HEK293T (cell line): ENCODE data around the gene GLI1.
A peak's percentile ranks its signal among the peaks of the same experiment; 100 is the strongest.

ENCODE experiments used
- CTCF ChIA-PET: fragments of 350-600 bp; formaldehyde crosslinking; extraction: SDS; loops from one replicate; lab custom pipeline; 2021; ENCODE audit warnings: antibody characterized with exemption, inconsistent platforms; lab: Yijun Ruan, JAX
- POLR2A ChIA-PET: fragments of 350-600 bp; formaldehyde crosslinking; extraction: SDS; loops from one replicate; lab custom pipeline; 2020; ENCODE audit warnings: antibody characterized with exemption, inconsistent platforms; lab: Yijun Ruan, JAX
- DNase-seq: peaks from one replicate; pipeline ENCODE4 v3.0.0; 2012; ENCODE audit warnings: mixed read lengths; ENCODE audit errors: extremely low spot score
- ARNT ChIP-seq: fragments of 450-650 bp; IDR thresholded peaks from 2 replicates; pipeline ENCODE4 v1.6.1; 2017; ENCODE audit warnings: mild to moderate bottlenecking
- BHLHE40 ChIP-seq: fragments of 450-650 bp; IDR thresholded peaks from 2 replicates; pipeline ENCODE4 v1.6.1; 2016; ENCODE audit warnings: mild to moderate bottlenecking, moderate library complexity, borderline replicate concordance
- CTBP1 ChIP-seq: fragments of 450-650 bp; IDR thresholded peaks from 2 replicates; pipeline ENCODE4 v1.6.1; 2016; ENCODE audit warnings: borderline replicate concordance
- ELF4 ChIP-seq: fragments of 450-650 bp; IDR thresholded peaks from 2 replicates; pipeline ENCODE4 v1.6.1; 2017; ENCODE audit warnings: antibody characterized with exemption
- FOXA1 ChIP-seq: fragments of 450-650 bp; IDR thresholded peaks from 2 replicates; pipeline ENCODE4 v1.6.1; 2016; ENCODE audit warnings: mild to moderate bottlenecking
- FOXK2 ChIP-seq: fragments of 450-650 bp; IDR thresholded peaks from 2 replicates; pipeline ENCODE4 v1.6.1; 2016; ENCODE audit warnings: mild to moderate bottlenecking
- FOXM1 ChIP-seq: fragments of 450-650 bp; IDR thresholded peaks from 2 replicates; pipeline ENCODE4 v1.6.1; 2017; ENCODE audit warnings: mild to moderate bottlenecking, borderline replicate concordance
- HDGF ChIP-seq: fragments of 450-650 bp; IDR thresholded peaks from 2 replicates; pipeline ENCODE4 v1.6.1; 2017; ENCODE audit warnings: antibody characterized with exemption, borderline replicate concordance
- L3MBTL2 ChIP-seq: fragments of 450-650 bp; conservative IDR thresholded peaks from 2 replicates; pipeline ENCODE4 v1.6.1; 2016; ENCODE audit warnings: mild to moderate bottlenecking
- LEF1 ChIP-seq: fragments of 450-650 bp; IDR thresholded peaks from 2 replicates; pipeline ENCODE4 v1.6.1; 2017; ENCODE audit warnings: mild to moderate bottlenecking, borderline replicate concordance
- NFRKB ChIP-seq: fragments of 450-650 bp; IDR thresholded peaks from 2 replicates; pipeline ENCODE4 v1.6.1; 2016; ENCODE audit warnings: mild to moderate bottlenecking, moderate library complexity
- PKNOX1 ChIP-seq: fragments of 450-650 bp; IDR thresholded peaks from 2 replicates; pipeline ENCODE4 v1.6.1; 2016
- SP1 ChIP-seq: fragments of 450-650 bp; IDR thresholded peaks from 2 replicates; pipeline ENCODE4 v1.6.1; 2017
- SUZ12 ChIP-seq: fragments of 450-650 bp; IDR thresholded peaks from 2 replicates; pipeline ENCODE4 v1.6.1; 2016; ENCODE audit warnings: mild to moderate bottlenecking
- TARDBP ChIP-seq: fragments of 450-650 bp; IDR thresholded peaks from 2 replicates; pipeline ENCODE4 v1.6.1; 2016
- ZNF384 ChIP-seq: fragments of 450-650 bp; IDR thresholded peaks from 2 replicates; pipeline ENCODE4 v1.6.1; 2016

GLI1 gene

GRCh38 chr12:57483466-57483865 lies 23.9 kb downstream of the GLI1 start:
- DNase-seq, result no peak
- ChIA-PET POLR2A (no interaction called here), CTCF (no interaction called here)
- TF ChIP-seq FOXK2 (no peak), L3MBTL2 (no peak), SP1 (no peak), NFRKB (no peak), FOXA1 (no peak), HDGF (no peak), ZNF384 (no peak)

GRCh38 chr12:57485695-57486094 lies 26.1 kb downstream of the GLI1 start:
- TF ChIP-seq FOXM1, result no peak
- no peak for TF ChIP-seq NFRKB
- TF ChIP-seq BHLHE40, result no peak
- TF ChIP-seq TARDBP, result no peak
- TF ChIP-seq HDGF, result no peak
- no peak for TF ChIP-seq ARNT
- no peak for TF ChIP-seq CTBP1
- TF ChIP-seq FOXK2, result no peak
- no peak for TF ChIP-seq LEF1
- no peak for TF ChIP-seq ELF4
- TF ChIP-seq FOXA1, result no peak
- TF ChIP-seq SP1, result no peak
- TF ChIP-seq PKNOX1, result no peak
- no peak for TF ChIP-seq ZNF384
- no peak for TF ChIP-seq SUZ12
- no peak for TF ChIP-seq L3MBTL2
- POLR2A ChIA-PET, result interaction anchor here (0.9 to 2.3 kb wide), 3 partner anchors 9 to 34 kb away, joined by 4 to 7 read pairs (median 7); partner anchors contain the start of gene DDIT3
- DNase-seq, result no peak
- CTCF ChIA-PET, result interaction anchor here (0.7 kb wide), 1 partner anchor 27 kb away, joined by 3 read pairs; the partner anchor contains the start of gene GLI1

- no peak for DNase-seq
- ChIA-PET CTCF (interaction anchor here (1.4 kb wide), 1 partner anchor 28 kb away, joined by 3 read pairs; no protein-coding TSS in a partner anchor), POLR2A (interaction anchor here (0.9 to 4.2 kb wide), 5 partner anchors 10 to 37 kb away, joined by 3 to 18 read pairs (median 5); partner anchors contain the start of genes DDIT3 and INHBE)
- no peak for TF ChIP-seq PKNOX1
- TF ChIP-seq L3MBTL2, result no peak
- no peak for TF ChIP-seq HDGF
- no peak for TF ChIP-seq SP1
- TF ChIP-seq ARNT, result no peak
- TF ChIP-seq ELF4, result no peak
- TF ChIP-seq LEF1, result no peak
- TF ChIP-seq NFRKB, result no peak
- TF ChIP-seq FOXK2, result no peak
- TF ChIP-seq CTBP1, result no peak
- no peak for TF ChIP-seq SUZ12
- TF ChIP-seq TARDBP, result no peak
- no peak for TF ChIP-seq BHLHE40
- no peak for TF ChIP-seq FOXM1
- no peak for TF ChIP-seq FOXA1
- no peak for TF ChIP-seq ZNF384
These were observed 27.5 kb downstream of the GLI1 start for GRCh38 chr12:57487055-57487596.

- POLR2A ChIA-PET, result interaction anchor here (0.9 to 4.2 kb wide), 5 partner anchors 11 to 36 kb away, joined by 3 to 18 read pairs (median 5); partner anchors contain the start of genes DDIT3 and INHBE
- peak; percentile 87 for TF ChIP-seq L3MBTL2
- TF ChIP-seq SUZ12, result no peak
- TF ChIP-seq FOXM1, result no peak
- TF ChIP-seq ZNF384, result peak; percentile 99
- TF ChIP-seq ELF4, result peak; percentile 51
- TF ChIP-seq PKNOX1, result peak; percentile 34; the same call in 1 of the 2 replicates
- no peak for TF ChIP-seq FOXA1
- peak; percentile 88 for DNase-seq
- CTCF ChIA-PET, result interaction anchor here (1.4 kb wide), 1 partner anchor 29 kb away, joined by 3 read pairs; no protein-coding TSS in a partner anchor
These were observed 28.2 kb downstream of the GLI1 start, which contains the start of gene MARS1 for GRCh38 chr12:57487597-57488401. Gene MARS1 (plus strand): TSS chr12:57488068. CDS start chr12:57488091, 23 bp downstream.

- ChIA-PET CTCF (interaction anchor here (0.8 kb wide), 1 partner anchor 16 kb away, joined by 3 read pairs; no protein-coding TSS in a partner anchor), POLR2A (interaction anchor here (4.2 kb wide), 1 partner anchor 31 kb away, joined by 18 read pairs; the partner anchor contains the start of gene DDIT3)
- DNase-seq, result no peak
- TF ChIP-seq ZNF384 (no peak), PKNOX1 (no peak), BHLHE40 (no peak), NFRKB (no peak), FOXA1 (no peak), FOXK2 (no peak), FOXM1 (no peak), SUZ12 (no peak), LEF1 (no peak), TARDBP (no peak), ARNT (no peak), ELF4 (no peak), HDGF (no peak), CTBP1 (no peak), SP1 (no peak), L3MBTL2 (no peak)
These were observed 29.0 kb downstream of the GLI1 start for GRCh38 chr12:57488402-57489156.
